D341Med (cell line): ENCODE data around the gene RUVBL1.
A peak's percentile ranks its signal among the peaks of the same experiment; 100 is the strongest.

Experiments
- DNase-seq: peaks from one replicate; pipeline ENCODE4 v3.0.0; 2012; ENCODE audit warnings: low spot score

RUVBL1 gene

GRCh38 chr3:128133273-128133883 lies 9.8 kb upstream of the RUVBL1 start:
- DNase-seq: no peak

GRCh38 chr3:128131897-128132646 lies 8.5 kb upstream of the RUVBL1 start:
- no peak for DNase-seq

GRCh38 chr3:128128251-128128650 lies 4.6 kb upstream of the RUVBL1 start:
- DNase-seq: no peak

GRCh38 chr3:128127236-128127635 lies 3.6 kb upstream of the RUVBL1 start:
- DNase-seq: no peak

GRCh38 chr3:128123156-128123537 lies 465 bp downstream of the RUVBL1 start:
- DNase-seq: no peak

GRCh38 chr3:128122013-128122412 lies 1.6 kb downstream of the RUVBL1 start:
- DNase-seq: no peak

GRCh38 chr3:128113817-128114794 lies 9.5 kb downstream of the RUVBL1 start:
- no peak for DNase-seq

- no peak for DNase-seq
Measured at GRCh38 chr3:128112357-128112968, 11.1 kb downstream of the RUVBL1 start.

GRCh38 chr3:128111147-128111546 lies 12.5 kb downstream of the RUVBL1 start:
- DNase-seq: no peak

- DNase-seq: no peak
Measured at GRCh38 chr3:128107834-128108233, 15.8 kb downstream of the RUVBL1 start.

GRCh38 chr3:128103136-128103676 lies 20.4 kb downstream of the RUVBL1 start:
- DNase-seq: no peak

- no peak for DNase-seq
Measured at GRCh38 chr3:128100638-128101037, 23.0 kb downstream of the RUVBL1 start.

- DNase-seq: no peak
Measured at GRCh38 chr3:128100161-128100560, 23.5 kb downstream of the RUVBL1 start.

- DNase-seq: no peak
Measured at GRCh38 chr3:128098234-128098633, 25.4 kb downstream of the RUVBL1 start.

- DNase-seq: peak; percentile 83
Measured at GRCh38 chr3:128095222-128095703, 28.3 kb downstream of the RUVBL1 start.

- no peak for DNase-seq
Measured at GRCh38 chr3:128094295-128095151, 29.1 kb downstream of the RUVBL1 start.

- DNase-seq: no peak
Measured at GRCh38 chr3:128091586-128091985, 32.0 kb downstream of the RUVBL1 start.

GRCh38 chr3:128089135-128089534 lies 34.5 kb downstream of the RUVBL1 start:
- DNase-seq: no peak

GRCh38 chr3:128084675-128085021 lies 39.0 kb downstream of the RUVBL1 start:
- no peak for DNase-seq

- DNase-seq: no peak
Measured at GRCh38 chr3:128083980-128084674, 39.5 kb downstream of the RUVBL1 start.
